ENCODE data around the gene EXOSC6.
A peak's percentile ranks its signal among the peaks of the same experiment; 100 is the strongest.
"Not testable (repeated sequence)": the region's sequence is repeated elsewhere in the genome, so short reads cannot be mapped to it uniquely, and the experiment has no call there.

Gene EXOSC6

DNA sequence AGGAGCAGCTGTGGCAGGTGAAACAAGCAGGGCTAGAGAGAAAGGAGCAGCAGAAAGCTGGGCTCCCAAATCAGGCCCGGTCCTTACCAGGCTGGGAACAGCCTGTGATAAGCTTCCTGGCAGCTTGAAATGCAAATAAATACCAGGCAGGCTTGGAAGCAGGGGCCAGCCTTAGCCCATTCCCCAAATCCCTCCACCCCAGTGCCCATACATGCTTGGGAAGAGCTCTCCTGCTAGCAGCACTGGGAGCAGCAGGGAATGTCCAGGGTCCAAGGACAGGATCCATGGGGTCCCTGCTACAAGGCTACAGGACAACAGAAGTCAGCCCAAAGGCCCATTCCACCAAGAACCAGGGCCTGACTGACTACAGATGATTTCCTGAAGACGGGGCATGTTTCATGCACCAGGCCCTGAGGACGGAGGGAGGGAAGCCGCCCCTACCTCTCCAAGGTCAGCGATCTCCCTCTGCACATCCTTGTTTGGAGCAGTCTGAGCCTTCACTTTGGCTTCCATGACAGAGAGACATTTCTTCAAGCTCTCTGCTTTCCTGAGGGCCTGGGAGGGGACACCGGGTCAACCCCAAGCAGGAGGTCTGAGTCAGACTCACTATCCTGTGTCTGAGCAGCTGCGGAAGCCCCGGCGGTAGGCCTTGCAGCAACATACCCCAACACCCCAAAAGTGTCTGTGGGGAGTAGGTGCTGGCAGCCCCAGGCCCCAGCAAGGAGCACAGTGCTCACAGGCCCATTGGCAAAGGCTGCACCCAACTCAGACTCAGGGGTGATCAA, 2.6 kb upstream of the EXOSC6 start:
- DNase-seq: peak; percentile 46

DNA sequence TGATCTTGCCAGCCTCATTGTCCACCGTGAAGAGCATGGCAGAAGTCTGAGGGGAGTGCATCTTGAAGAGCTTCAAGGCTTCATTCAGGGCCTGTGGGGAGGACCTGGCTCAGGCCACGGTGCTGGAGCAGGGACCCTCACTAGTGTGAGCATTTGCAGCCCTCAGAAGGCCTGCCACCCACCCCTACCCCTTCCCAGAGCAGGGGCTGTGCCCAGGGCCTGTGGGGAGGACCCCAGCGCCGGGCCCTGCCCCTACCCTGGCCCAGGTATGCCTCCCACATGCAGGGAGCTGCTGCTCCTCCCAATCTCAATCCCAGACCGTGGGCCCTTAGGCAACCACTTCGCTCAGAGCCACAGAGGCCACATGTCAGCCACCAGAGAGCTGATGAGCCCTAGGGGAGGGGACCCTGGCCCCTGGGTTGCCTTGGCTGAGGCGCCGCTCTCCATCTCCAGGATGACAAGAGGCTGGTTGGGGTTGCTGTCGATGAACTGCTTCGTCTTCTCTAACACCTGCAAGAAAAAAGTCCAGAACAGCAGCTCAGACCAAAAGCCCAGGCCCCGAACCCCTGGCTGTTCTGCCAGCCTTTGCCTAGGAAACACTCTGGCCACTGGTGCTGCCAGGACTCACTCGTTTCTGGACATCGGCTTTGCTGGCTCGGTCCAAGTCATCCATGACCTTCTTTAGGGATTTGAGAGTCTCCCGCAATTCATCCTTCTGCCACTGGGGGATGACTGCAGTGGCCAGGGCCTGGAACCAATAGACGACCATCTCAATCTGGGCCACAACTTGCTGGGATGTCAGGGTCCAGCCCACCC, 1.8 kb upstream of the EXOSC6 start:
- DNase-seq: peak; percentile 60

DNA sequence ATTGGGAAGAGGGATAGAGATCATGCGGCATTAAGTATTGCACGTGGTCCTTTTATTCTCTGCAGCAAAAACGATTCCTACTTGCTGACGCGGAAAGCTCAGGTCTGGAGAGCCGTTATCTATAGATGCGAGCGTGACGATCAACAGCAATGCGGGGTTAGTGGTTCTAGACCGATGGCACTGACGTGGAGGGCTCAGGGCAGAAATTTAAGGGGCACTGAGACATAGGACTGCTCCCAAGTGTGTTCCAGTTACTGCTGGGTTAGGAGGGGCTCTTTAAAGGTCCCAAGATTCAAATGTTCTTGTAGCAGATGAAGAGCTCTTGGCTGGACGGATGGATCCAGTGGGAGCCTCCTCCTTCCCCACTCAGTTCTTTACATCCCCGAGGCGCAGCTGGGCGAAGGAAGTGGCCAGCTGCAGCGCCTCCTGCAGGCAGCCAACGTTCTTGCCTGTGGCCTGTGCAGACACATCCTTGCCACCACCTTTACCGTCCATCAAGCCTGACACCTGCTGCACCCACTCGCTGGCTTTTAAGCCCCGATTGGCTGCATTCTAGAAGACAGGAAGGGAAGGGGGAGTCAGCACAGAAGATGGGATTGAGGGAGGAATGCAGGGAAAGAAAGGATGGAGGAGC, 732 bp upstream of the EXOSC6 start:
- DNase-seq: peak; percentile 71

DNA sequence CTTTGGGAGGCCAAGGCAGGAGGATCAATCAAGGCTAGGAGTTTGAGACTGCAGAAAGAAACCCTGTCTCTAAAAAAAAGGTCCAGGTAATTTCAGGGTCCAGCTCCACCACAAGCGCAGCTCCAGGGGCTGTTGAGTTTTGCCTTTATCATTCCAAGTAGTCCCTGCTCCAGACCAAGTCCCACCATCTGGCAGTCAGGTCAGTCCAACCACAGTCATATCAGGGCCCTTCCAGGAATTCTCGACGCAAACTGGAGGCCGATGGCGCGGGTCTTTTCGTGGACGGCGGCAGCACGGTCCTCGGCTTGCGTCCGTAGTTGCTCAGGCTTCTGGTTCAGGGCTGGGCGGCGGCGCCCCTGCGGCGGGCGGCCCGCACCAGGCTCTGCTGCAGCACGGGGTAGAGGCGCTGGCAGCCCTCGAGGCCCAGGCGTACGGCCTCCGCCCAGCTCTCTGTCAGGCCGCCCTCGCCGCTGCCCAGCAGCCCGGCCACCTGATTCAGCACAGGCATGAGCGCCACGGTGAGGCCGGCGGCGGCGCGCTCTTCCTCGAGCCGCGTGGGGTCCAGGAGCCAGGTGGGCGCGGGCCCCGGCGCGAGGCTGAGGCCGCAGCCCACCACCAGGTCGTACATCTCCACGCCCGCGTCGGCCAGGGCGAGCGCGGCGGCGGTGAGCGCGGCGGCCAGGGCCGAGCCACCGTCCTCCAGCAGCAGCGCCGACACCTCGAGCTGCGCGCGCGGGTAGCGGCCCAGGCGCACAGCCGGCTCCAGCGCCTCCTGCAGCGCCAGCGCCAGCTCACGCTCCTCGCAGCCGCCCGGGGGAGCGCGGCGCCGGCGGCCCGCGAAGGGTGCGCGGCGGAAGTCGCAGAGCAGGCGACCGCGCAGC, 752 bp downstream of the EXOSC6 start:
- DNase-seq: peak; percentile 73

DNA sequence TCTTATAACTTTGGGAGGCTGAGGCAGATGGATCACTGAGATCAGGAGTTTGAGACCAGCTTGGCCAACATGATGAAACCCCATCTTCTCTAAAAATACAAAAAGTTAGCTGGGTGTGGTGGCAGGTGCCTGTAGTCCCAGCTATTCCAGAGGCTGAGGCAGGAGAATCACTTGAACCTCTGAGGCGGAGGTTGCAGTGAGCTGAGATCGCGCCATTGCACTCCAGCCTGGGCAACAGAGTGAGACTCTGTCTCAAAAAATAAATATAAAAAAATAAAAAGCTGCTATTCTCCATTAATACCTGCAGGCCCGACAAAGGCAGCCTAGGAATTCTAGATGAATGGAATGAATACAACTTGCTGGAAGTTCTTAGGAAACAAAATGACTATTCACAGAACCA, 2.0 kb downstream of the EXOSC6 start:
- DNase-seq: not testable (repeated sequence)

DNA sequence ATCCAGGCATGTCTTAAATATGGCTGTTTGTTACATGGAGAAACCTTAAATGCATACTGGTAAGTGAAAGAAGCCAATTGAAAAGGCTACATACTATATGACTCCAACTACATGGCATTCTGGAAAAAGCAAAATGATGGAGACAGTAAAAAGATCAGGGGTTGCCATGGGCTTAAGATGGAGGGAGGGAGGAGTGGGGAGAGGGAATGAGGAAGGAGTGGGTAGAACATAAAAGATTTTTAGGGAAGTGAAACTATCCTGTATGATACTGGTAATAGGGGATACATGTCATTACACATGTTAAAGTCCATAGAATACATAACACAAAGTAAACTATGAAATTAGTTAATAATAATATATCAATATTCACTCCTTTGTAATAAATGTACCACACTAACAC, 13.0 kb downstream of the EXOSC6 start:
- not testable (repeated sequence) for DNase-seq

DNA sequence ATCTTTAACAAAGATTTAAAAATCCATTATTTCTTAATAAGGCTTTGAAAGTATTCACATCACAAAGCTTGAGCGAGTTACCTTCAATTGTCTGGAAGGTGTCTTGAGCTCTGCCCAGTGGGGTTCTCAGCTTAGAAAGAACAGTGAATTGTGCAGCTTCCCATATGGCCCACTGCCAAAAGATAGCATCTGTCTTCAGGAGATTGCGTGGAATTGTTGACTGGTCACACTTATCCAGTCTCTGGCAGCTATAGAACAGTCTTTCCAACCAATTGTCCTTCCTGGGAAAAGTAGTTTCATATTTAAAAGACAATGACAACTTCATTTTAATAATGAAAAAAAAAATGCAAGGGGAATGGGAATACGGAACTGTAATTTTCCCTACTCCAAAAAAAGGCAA, 19.9 kb downstream of the EXOSC6 start:
- not testable (repeated sequence) for DNase-seq

DNA sequence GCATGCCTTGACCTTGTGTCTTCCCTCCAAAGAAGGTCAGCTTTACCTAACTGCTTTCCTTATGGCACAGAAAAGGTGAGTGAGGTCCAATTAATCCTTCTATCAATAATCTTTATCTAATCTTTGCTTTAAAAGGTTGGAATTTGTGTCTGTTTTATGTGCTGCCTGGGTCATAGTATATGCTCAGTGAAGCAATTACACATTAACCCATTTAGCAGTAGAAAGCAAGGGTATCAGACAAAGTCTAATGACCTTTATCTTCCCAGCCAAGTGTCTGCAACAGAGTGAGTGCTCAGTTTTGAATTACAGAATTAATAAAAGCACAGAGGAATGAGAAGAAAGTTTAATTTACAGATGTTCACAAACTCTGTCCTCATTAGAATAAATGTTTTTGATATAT, 25.7 kb downstream of the EXOSC6 start:
- not testable (repeated sequence) for DNase-seq

DNA sequence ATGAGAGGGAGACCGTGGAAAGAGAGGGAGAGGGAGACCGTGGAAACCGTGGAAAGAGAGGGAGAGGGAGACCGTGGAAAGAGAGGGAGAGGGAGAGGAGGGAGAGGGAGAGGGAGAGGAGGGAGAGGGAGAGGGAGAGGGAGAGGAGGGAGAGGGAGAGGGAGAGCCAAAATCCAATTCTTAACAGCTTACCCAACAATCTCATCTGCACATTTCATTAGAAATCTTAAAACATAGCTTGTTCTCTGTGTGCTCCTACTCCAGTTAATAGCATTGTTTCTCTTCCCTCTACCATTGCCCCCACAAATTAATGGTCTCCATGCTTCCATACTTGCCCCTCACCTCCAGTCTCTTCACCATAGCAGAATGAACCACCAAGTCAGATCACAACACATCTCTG, 26.3 kb downstream of the EXOSC6 start:
- DNase-seq: not testable (repeated sequence)

DNA sequence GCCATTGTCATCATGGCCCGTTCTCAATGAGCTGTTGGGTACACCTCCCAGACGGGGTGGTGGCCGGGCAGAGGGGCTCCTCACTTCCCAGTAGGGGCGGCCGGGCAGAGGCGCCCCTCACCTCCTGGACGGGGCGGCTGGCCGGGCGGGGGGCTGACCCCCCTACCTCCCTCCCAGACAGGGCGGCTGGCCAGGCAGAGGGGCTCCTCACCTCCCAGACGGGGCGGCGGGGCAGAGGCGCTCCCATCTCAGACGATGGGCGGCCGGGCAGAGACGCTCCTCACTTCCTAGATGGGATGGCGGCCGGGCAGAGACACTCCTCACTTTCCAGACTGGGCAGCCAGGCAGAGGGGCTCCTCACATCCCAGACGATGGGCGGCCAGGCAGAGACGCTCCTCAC, 27.1 kb downstream of the EXOSC6 start:
- DNase-seq: not testable (repeated sequence)

DNA sequence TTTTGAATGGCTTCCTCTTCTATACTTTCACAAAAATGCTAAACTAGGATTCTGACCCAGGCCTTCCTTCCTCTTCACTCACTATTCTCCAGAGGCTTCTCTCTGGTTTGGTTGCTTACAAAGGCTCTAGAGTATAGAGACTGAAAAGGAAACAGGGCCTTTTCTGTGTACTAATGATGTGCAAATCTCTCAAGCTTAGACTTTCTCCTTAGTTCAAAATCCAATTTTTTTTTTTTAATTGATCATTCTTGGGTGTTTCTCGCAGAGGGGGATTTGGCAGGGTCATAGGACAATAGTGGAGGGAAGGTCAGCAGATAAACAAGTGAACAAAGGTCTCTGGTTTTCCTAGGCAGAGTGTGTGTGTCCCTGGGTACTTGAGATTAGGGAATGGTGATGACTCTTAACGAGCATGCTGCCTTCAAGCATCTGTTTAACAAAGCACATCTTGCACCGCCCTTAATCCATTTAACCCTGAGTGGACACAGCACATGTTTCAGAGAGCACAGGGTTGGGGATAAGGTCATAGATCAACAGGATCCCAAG, 27.7 kb downstream of the EXOSC6 start:
- not testable (repeated sequence) for DNase-seq

DNA sequence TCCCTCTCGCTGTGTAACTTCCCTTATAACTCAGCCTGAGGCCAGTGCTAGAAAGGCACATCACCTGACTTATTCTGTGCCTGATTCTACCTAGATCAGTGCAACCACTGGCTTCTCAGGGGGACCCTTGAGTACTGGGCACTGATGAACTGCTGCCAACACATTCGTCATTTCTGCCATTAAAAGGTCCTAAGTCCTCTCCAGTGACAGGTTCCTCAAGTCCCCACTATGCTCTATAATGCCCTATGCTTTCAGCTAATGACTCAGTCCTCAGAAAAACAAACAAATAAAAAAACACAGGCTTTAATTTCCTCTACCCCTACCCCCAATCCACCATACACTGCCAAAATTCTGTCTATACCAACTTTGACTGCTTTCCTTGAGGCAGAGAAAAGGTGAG, 28.5 kb downstream of the EXOSC6 start:
- DNase-seq: not testable (repeated sequence)

DNA sequence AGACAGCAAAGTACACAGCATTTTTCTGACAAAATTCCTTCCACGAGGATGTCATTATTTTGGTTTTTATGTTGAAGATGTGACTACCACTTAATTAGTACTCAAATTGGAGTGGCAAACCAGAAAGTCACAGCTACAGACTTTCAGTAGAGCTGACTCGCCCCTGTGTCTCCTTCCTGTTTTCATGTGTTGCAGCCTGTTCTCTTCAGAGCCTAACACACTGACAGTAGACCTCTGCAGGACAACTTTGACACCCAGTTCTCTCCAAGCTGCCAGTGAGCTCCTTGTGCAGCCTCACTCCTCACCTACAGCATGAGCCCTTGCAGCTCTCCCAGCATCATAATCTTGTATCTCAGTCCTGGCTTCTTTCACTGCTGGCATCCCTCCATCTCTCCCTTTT, 29.2 kb downstream of the EXOSC6 start:
- not testable (repeated sequence) for DNase-seq

DNA sequence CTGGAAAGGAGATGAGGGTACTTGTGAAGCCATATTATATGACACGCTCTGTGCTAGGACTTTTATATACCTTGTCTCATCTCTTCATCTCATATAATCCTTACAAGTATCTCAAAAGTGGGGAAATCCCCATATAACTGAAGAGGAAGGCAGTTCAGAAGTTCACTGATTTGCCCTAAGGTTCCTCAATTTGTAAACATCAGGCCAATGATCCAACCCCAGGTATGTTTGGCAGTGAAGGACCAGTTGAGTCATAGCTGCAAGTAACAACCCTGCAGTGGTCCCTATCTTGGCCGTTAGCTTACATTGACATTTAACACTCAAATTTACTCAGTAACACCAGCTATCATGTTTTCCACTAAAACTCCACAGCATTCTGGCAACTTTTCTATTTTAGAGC, 33.2 kb downstream of the EXOSC6 start:
- not testable (repeated sequence) for DNase-seq

DNA sequence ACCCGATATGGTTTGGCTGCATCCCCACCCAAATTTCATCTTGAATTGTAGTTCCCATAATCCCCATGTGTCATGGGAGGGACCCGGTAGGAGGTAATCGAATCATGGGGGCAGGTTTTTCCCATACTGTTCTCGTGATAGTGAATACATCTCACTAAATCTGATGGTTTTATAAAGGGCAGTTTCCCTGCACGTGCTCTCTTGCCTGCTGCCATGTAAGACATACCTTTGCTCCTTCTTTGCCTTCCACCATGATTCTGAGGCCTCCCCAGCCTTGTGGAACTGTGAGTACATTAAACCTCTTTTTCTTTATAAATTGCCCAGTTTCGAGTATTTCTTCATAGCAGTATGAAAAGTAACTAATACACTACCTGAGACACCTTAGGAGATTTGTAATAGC, 45.4 kb downstream of the EXOSC6 start:
- DNase-seq: not testable (repeated sequence)

DNA sequence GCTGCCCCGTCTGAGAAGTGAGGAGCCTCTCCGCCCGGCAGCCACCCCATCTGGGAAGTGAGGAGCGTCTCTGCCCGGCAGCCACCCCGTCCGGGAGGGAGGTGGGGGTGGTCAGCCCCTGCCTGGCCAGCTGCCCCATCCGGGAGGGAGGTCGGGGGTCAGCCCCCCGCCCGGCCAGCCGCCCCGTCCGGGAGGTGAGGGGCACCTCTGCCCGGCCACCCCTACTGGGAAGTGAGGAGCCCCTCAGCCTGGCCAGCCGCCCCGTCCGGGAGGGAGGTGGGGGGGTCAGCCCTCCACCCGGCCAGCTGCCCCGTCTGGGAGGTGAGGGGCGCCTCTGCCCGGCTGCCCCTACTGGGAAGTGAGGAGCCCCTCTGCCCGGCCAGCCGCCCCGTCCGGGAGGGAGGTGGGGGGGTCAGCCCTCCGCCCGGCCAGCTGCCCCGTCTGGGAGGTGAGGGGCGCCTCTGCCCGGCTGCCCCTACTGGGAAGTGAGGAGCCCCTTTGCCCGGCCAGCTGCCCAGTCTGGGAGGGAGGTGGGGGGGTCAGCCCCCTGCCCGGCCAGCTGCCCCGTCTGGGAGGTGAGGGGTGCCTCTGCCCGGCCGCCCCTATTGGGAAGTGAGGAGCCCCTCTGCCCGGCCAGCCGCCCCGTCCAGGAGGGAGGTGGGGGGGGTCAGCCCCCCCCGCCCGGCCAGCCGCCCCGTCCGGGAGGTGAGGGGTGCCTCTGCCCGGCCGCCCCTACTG, 46.9 kb downstream of the EXOSC6 start:
- not testable (repeated sequence) for DNase-seq

DNA sequence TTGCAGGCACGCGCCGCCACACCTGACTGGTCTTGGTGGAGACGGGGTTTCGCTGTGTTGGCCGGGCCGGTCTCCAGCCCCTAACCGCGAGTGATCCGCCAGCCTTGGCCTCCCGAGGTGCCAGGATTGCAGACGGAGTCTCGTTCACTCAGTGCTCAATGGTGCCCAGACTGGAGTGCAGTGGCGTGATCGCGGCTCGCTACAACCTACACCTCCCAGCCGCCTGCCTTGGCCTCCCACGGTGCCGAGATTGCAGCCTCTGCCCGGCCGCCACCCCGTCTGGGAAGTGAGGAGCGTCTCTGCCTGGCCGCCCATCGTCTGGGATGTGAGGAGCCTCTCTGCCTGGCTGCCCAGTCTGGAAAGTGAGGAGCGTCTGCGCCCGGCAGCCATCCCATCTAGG, 47.7 kb downstream of the EXOSC6 start:
- not testable (repeated sequence) for DNase-seq

DNA sequence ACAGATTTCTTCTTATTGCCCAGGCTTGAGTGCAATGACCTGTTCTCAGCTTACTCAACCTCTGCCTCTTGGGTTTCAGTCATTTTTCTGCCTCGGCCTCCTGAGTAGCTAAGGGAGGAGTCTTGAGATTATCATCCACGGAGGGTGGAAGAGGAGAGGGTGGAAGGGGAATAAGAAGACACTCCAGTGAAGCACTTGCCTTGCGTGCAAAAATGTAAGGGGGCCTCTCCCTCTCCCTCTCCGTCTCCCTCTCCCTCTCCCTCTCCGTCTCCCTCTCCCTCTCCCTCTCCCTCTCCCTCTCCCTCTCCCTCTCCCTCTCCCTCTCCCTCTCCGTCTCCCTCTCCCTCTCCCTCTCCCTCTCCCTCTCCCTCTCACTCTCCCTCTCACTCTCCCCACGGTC, 48.2 kb downstream of the EXOSC6 start:
- not testable (repeated sequence) for DNase-seq

DNA sequence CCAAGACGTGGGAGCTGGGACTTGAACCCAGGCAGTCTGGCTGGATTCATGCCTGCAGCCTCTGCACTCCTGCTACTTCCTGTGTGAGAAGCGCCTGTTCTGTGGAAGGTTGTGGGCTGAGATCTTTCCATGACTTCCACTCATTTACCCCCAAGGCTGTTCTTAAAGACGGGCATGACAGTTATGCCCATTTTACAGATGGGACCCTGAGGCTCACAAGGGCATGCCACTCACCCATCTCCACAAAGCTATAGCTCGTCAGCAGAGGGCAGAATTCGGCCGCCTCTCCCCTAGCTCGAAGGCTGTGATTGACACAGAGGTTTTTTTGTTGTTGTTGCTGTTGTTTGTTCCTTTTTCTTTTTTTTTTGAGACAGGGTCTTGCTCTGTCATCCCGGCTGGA, 51.7 kb downstream of the EXOSC6 start:
- not testable (repeated sequence) for DNase-seq

DNA sequence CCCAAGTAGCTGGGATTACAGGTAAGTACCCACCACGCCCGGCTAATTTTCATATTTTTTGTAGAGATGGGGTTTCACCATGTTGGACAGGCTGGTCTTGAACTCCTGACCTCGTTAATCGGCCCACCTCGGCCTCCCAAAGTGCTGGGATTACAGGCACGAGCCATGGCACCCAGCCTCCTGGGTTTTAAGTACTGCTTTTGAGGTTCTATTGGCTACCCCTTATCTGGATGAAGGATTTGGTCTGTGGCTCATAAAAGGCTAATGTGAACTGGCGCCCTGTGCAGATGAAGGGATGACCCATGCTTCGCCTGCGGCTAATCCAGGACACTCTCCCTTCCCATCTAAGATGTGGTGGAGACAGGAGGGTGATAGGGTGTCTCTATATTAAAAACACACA, 52.6 kb downstream of the EXOSC6 start:
- not testable (repeated sequence) for DNase-seq

DNA sequence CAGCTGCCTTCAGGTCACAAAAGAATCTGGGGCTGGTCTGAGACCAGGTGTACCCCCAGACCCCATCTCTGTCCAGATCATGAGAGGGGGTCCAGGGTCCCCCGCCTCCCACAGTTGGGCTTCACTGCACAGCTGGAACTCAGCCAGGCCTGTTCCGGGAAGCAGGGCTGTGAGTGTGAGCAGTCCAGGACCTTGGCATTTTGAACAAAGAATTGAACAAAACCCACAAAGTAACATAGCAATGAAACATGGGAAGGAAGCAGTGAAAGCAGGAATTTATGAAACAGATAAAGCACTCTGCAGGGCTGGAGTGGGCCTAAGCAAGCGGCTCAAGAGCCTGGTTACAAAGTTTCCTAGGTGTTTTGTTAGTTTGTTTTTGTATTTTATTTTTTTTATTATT, 53.1 kb downstream of the EXOSC6 start:
- DNase-seq: not testable (repeated sequence)

Data from activated CD8-positive, alpha-beta memory T cell treated with anti-CD3 and anti-CD28 coated beads, Interleukin-2, amount 50 U/mL, for 48 hours (primary cell).